ENCODE data around the gene GH2.

DNA sequence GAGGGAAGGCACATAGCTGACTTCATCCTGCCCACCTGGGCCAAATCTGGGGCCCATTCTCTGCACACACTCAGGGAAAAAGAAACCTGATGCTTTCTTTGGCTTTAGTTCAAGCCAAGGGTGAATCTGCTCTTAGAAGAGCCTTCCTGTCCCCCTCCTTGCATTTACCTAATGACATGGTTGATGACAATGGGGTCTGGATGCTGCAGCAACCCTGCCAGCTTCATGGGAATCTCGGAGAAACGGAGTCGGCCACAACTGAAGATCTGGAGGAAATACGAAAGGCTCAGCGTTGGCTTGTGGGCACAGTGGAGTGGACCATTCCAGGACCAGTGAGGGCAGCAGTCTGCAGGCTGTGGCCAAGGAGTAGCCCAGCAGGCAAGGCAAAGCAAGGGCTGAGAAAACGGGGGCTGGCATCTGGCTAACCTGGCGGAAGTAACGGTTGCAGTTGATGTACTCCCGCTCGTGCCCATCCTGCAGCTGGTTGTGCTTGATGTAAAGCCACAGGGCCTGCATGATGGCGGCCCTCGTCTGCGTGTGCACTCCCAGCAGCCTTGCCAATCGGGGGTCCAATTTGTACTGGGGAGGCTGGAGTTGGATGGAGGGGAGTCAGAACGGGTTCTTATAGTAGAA, 47.9 kb downstream of the GH2 start:
- TF ChIP-seq CTCF (IDR thresholded peaks at IDR 0.05) (no peak), EP300 (IDR thresholded peaks at IDR 0.05; ENCODE audit: low read depth) (no peak), POLR2A (IDR thresholded peaks at IDR 0.05) (no peak), POLR2AphosphoS5 (IDR thresholded peaks at IDR 0.05) (no peak)

All from transverse colon (tissue), 4 donors.